ENCODE results near the gene MKRN2.

Gene MKRN2

DNA sequence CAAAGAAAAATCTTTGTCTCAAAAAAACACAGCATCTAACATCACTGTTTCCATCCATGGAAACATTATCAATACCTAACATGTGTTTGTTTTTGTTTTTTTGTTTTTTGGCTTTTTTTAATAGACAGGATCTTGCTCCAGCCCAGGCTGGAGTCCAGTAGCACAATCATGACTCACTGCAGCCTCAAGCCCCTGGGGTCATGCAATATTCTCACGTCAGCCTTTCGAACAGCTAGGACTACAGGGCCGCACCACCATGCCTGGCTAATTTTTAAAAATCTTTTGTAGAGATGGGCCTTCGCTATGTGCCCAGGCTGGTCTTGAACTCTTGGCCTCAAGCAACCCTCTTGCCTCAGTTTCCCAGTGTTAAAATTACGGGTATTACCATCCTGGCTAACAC, 54.2 kb downstream of the MKRN2 start:
- no peak overlapping the region for H3K9ac ChIP-seq (ENCODE audit: low read length)
- H4K91ac ChIP-seq (ENCODE audit: low read depth, low read length): no peak overlapping the region
- WGBS (ENCODE audit: extremely low coverage, insufficient coverage, insufficient read length): no CpG with 5 or more reads among the region's 5 CpGs

DNA sequence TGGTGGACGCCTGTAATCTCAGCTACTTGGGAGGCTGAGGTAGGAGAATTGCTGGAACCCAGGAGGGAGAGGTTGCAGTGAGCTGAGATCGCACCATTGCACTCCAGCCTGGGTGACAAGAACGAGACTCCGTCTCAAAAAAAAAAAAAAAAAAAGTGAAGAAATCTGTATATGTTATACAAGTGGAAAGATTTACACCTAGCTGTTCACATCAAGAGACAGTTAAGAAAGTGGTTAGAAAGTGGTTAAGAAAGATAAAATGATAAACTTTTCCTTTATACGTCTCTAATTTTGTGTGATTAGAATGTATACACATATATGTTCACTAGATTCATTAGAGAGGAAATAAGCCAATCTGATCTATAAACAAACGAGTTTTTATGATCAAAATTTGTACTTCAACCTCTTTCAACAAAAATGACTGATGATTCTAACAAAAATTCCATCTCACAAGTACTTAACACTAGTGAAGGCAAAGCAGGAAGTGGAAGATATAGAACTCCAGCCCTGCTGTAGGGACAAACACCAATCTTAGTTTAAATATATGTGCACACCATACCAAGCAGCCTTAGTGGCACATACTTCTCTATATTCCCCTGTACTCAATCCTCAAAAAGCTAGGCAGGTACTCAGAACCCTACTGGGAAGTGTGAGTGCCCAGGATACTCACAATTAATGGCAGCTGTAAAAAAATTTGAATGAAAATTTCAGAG, 55.8 kb downstream of the MKRN2 start:
- no peak overlapping the region for H3K27ac ChIP-seq (ENCODE audit: low read depth, low read length)
- no peak overlapping the region for H3K14ac ChIP-seq (ENCODE audit: low read length)
- no peaks in the 10 kb centered on the region for H3K27me3 ChIP-seq (ENCODE audit: insufficient read depth, low read length)
- H3K18ac ChIP-seq (ENCODE audit: low read length): no peak overlapping the region
- no peak overlapping the region for H3K4me3 ChIP-seq (ENCODE audit: low read depth, low read length)
- no peak overlapping the region for H2AFZ ChIP-seq (ENCODE audit: insufficient read depth, low read length, poor library complexity)
- H2BK5ac ChIP-seq (ENCODE audit: low read depth, low read length, poor library complexity): no peak overlapping the region
- H3K36me3 ChIP-seq (ENCODE audit: control insufficient read depth in 1 of 2, insufficient read depth in 2 of 2, low read length in 2 of 2): peaks cover 10 to 18% of the 10 kb centered on the region in 2 experiments
- H3K79me2 ChIP-seq (ENCODE audit: control insufficient read depth, insufficient read depth, low read length, poor library complexity): no peaks in the 10 kb centered on the region
- no peak overlapping the region for H4K91ac ChIP-seq (ENCODE audit: low read depth, low read length)
- no peak for DNase-seq
- H2BK12ac ChIP-seq (ENCODE audit: low read length): no peak overlapping the region
- no peaks in the 10 kb centered on the region for H3K79me1 ChIP-seq (ENCODE audit: low read length)
- no peak overlapping the region for H3K4ac ChIP-seq (ENCODE audit: low read depth, low read length)
- H4K12ac ChIP-seq (ENCODE audit: low read depth, low read length): no peak overlapping the region
- no peak overlapping the region for H3K4me2 ChIP-seq (ENCODE audit: low read length)
- no peak overlapping the region for H3K23ac ChIP-seq (ENCODE audit: low read length)
- H2AK5ac ChIP-seq (ENCODE audit: low read length): no peak overlapping the region
- H4K8ac ChIP-seq (ENCODE audit: low read depth, low read length): no peak overlapping the region
- no peak overlapping the region for H2BK120ac ChIP-seq (ENCODE audit: insufficient read depth, low read length, poor library complexity)
- H3K9ac ChIP-seq (ENCODE audit: low read length): no peak overlapping the region
- WGBS (ENCODE audit: extremely low coverage, insufficient coverage, insufficient read length): no CpG with 5 or more reads among the region's 6 CpGs
- no peaks in the 10 kb centered on the region for H3K9me3 ChIP-seq (ENCODE audit: insufficient read depth, low read depth, low read length)
- no peaks in the 10 kb centered on the region for H3K4me1 ChIP-seq (ENCODE audit: control insufficient read depth in 1 of 2, insufficient read depth in 2 of 2, low read length in 2 of 2)

More for the DNA sequence above, 54.2 kb downstream of the MKRN2 start:
- Histone ChIP-seq H4K12ac (ENCODE audit: low read depth, low read length) (no peak overlapping the region), H3K27me3 (ENCODE audit: insufficient read depth, low read length) (no peaks in the 10 kb centered on the region), H3K79me1 (ENCODE audit: low read length) (no peaks in the 10 kb centered on the region), H2AFZ (ENCODE audit: insufficient read depth, low read length, poor library complexity) (no peak overlapping the region), H3K4me3 (ENCODE audit: low read depth, low read length) (no peak overlapping the region), H3K27ac (ENCODE audit: low read depth, low read length) (no peak overlapping the region), H3K4ac (ENCODE audit: low read depth, low read length) (no peak overlapping the region), H2AK5ac (ENCODE audit: low read length) (no peak overlapping the region), H2BK5ac (ENCODE audit: low read depth, low read length, poor library complexity) (no peak overlapping the region), H4K8ac (ENCODE audit: low read depth, low read length) (no peak overlapping the region), H3K4me1 (ENCODE audit: control insufficient read depth in 1 of 2, insufficient read depth in 2 of 2, low read length in 2 of 2) (no peaks in the 10 kb centered on the region), H3K23ac (ENCODE audit: low read length) (no peak overlapping the region), H3K36me3 (ENCODE audit: control insufficient read depth in 1 of 2, insufficient read depth in 2 of 2, low read length in 2 of 2) (peaks cover 14 to 19% of the 10 kb centered on the region in 2 experiments), H3K9me3 (ENCODE audit: insufficient read depth, low read depth, low read length) (no peaks in the 10 kb centered on the region), H3K79me2 (ENCODE audit: control insufficient read depth, insufficient read depth, low read length, poor library complexity) (no peaks in the 10 kb centered on the region), H3K18ac (ENCODE audit: low read length) (no peak overlapping the region), H2BK12ac (ENCODE audit: low read length) (no peak overlapping the region), H3K4me2 (ENCODE audit: low read length) (no peak overlapping the region), H2BK120ac (ENCODE audit: insufficient read depth, low read length, poor library complexity) (no peak overlapping the region), H3K14ac (ENCODE audit: low read length) (no peak overlapping the region)
- peak; percentile 38 to 50 for DNase-seq

GRCh38 chr3:12613250-12613649, 56.4 kb downstream of the MKRN2 start:
- H2AK5ac ChIP-seq (ENCODE audit: low read length): no peak overlapping the region
- no peak overlapping the region for H3K23ac ChIP-seq (ENCODE audit: low read length)
- H2BK12ac ChIP-seq (ENCODE audit: low read length): no peak overlapping the region
- H2AFZ ChIP-seq (ENCODE audit: insufficient read depth, low read length, poor library complexity): no peak overlapping the region
- H3K36me3 ChIP-seq (ENCODE audit: control insufficient read depth in 1 of 2, insufficient read depth in 2 of 2, low read length in 2 of 2): peaks cover 9 to 18% of the 10 kb centered on the region in 2 experiments
- H3K4me3 ChIP-seq (ENCODE audit: low read depth, low read length): no peak overlapping the region
- no peak overlapping the region for H3K14ac ChIP-seq (ENCODE audit: low read length)
- no peaks in the 10 kb centered on the region for H3K79me1 ChIP-seq (ENCODE audit: low read length)
- no peaks in the 10 kb centered on the region for H3K4me1 ChIP-seq (ENCODE audit: control insufficient read depth in 1 of 2, insufficient read depth in 2 of 2, low read length in 2 of 2)
- H3K4me2 ChIP-seq (ENCODE audit: low read length): no peak overlapping the region
- no peak for DNase-seq
- no peak overlapping the region for H3K18ac ChIP-seq (ENCODE audit: low read length)
- H3K9me3 ChIP-seq (ENCODE audit: insufficient read depth, low read depth, low read length): no peaks in the 10 kb centered on the region
- H3K9ac ChIP-seq (ENCODE audit: low read length): no peak overlapping the region
- no peak overlapping the region for H4K12ac ChIP-seq (ENCODE audit: low read depth, low read length)
- H3K4ac ChIP-seq (ENCODE audit: low read depth, low read length): no peak overlapping the region
- H3K27ac ChIP-seq (ENCODE audit: low read depth, low read length): no peak overlapping the region
- no peaks in the 10 kb centered on the region for H3K27me3 ChIP-seq (ENCODE audit: insufficient read depth, low read length)
- H4K8ac ChIP-seq (ENCODE audit: low read depth, low read length): no peak overlapping the region
- H4K91ac ChIP-seq (ENCODE audit: low read depth, low read length): no peak overlapping the region
- WGBS (ENCODE audit: extremely low coverage, insufficient coverage, insufficient read length): no CpG with 5 or more reads among the region's 4 CpGs
- no peak overlapping the region for H2BK5ac ChIP-seq (ENCODE audit: low read depth, low read length, poor library complexity)
- H2BK120ac ChIP-seq (ENCODE audit: insufficient read depth, low read length, poor library complexity): no peak overlapping the region
- no peaks in the 10 kb centered on the region for H3K79me2 ChIP-seq (ENCODE audit: control insufficient read depth, insufficient read depth, low read length, poor library complexity)

GRCh38 chr3:12615266-12615665, 58.4 kb downstream of the MKRN2 start:
- Histone ChIP-seq H3K36me3 (ENCODE audit: control insufficient read depth in 1 of 2, insufficient read depth in 2 of 2, low read length in 2 of 2) (peaks cover 8 to 16% of the 10 kb centered on the region in 2 experiments), H4K12ac (ENCODE audit: low read depth, low read length) (no peak overlapping the region), H3K79me2 (ENCODE audit: control insufficient read depth, insufficient read depth, low read length, poor library complexity) (no peaks in the 10 kb centered on the region), H3K18ac (ENCODE audit: low read length) (no peak overlapping the region), H3K27ac (ENCODE audit: low read depth, low read length) (no peak overlapping the region), H2AFZ (ENCODE audit: insufficient read depth, low read length, poor library complexity) (no peak overlapping the region), H3K9ac (ENCODE audit: low read length) (no peak overlapping the region), H3K14ac (ENCODE audit: low read length) (no peak overlapping the region), H4K91ac (ENCODE audit: low read depth, low read length) (no peak overlapping the region), H3K27me3 (ENCODE audit: insufficient read depth, low read length) (no peaks in the 10 kb centered on the region), H3K4me2 (ENCODE audit: low read length) (no peak overlapping the region), H3K23ac (ENCODE audit: low read length) (no peak overlapping the region), H3K4me1 (ENCODE audit: control insufficient read depth in 1 of 2, insufficient read depth in 2 of 2, low read length in 2 of 2) (no peaks in the 10 kb centered on the region), H3K9me3 (ENCODE audit: insufficient read depth, low read depth, low read length) (no peaks in the 10 kb centered on the region), H2AK5ac (ENCODE audit: low read length) (no peak overlapping the region), H3K4ac (ENCODE audit: low read depth, low read length) (no peak overlapping the region), H4K8ac (ENCODE audit: low read depth, low read length) (no peak overlapping the region), H2BK12ac (ENCODE audit: low read length) (no peak overlapping the region), H2BK120ac (ENCODE audit: insufficient read depth, low read length, poor library complexity) (no peak overlapping the region), H3K79me1 (ENCODE audit: low read length) (no peaks in the 10 kb centered on the region), H3K4me3 (ENCODE audit: low read depth, low read length) (no peak overlapping the region), H2BK5ac (ENCODE audit: low read depth, low read length, poor library complexity) (no peak overlapping the region)
- DNase-seq: no peak
- WGBS (ENCODE audit: extremely low coverage, insufficient coverage, insufficient read length): 100% methylated on average over 2 of the region's 4 CpGs

All from trophoblast cell (in vitro differentiated cells and primary cell).